Common myeloid progenitor, CD34-positive (primary cell): Measurements from ENCODE around the gene SLC2A4RG.

Experiments used
- CTCF ChIA-PET: fragments of 350-600 bp; sonication (Branson Sonifier 250); formaldehyde crosslinking; loops from one replicate; lab custom pipeline; 2021; ENCODE audit warnings: antibody characterized with exemption; lab: Charles Lee
- POLR2A ChIA-PET: fragments of 350-600 bp; sonication (Branson Sonifier 250); formaldehyde crosslinking; loops from one replicate; lab custom pipeline; 2021; ENCODE audit warnings: antibody characterized with exemption; lab: Charles Lee
- DNase-seq, 3 donors: peaks; one replicate each; pipeline versions ENCODE4 v3.0.0 to v3.0.0-alpha.2; 2013
- H3K27ac ChIP-seq, 2 experiments: 1 replicate in 1 of 2; 2 replicates in 1 of 2; pipeline ENCODE4 v1.7.0; 2013; ENCODE audit warnings: inconsistent platforms in 2 of 2, low read length in 2 of 2, mild to moderate bottlenecking in 2 of 2, low read depth in 1 of 2, moderate library complexity in 1 of 2; ENCODE audit not compliant: severe bottlenecking in 2 of 2, insufficient read depth in 1 of 2, poor library complexity in 1 of 2
- H3K27me3 ChIP-seq, 5 experiments: replicated peaks in 2 of 5; 1 replicate in 3 of 5; 2 replicates in 2 of 5; pipeline versions ENCODE4 v1.6.1 to v1.7.0; 2013; ENCODE audit warnings: low read length in 4 of 5, mild to moderate bottlenecking in 2 of 5, moderate library complexity in 2 of 5, inconsistent platforms in 1 of 5; ENCODE audit not compliant: insufficient read depth in 5 of 5, control insufficient read depth in 4 of 5
- H3K36me3 ChIP-seq, 4 experiments: 1 replicate in 2 of 4; 2 replicates in 2 of 4; pipeline versions ENCODE4 v1.6.1 to v1.7.0; 2013; ENCODE audit warnings: low read length in 3 of 4, control low read depth in 1 of 4, mild to moderate bottlenecking in 1 of 4; ENCODE audit not compliant: control insufficient read depth in 4 of 4, insufficient read depth in 4 of 4
- H3K4me1 ChIP-seq, 4 experiments: 1 replicate in 3 of 4; 2 replicates in 1 of 4; pipeline versions ENCODE4 v1.6.1 to v1.7.1; 2013; ENCODE audit warnings: low read length in 3 of 4, mild to moderate bottlenecking in 3 of 4, control low read depth in 1 of 4, inconsistent platforms in 1 of 4, moderate library complexity in 1 of 4; ENCODE audit not compliant: control insufficient read depth in 4 of 4, insufficient read depth in 4 of 4; ENCODE audit errors: control extremely low read depth in 1 of 4
- H3K4me3 ChIP-seq, 7 experiments: 1 replicate in 4 of 7; 2 replicates in 3 of 7; pipeline versions ENCODE4 v1.5.1 to v1.7.0; 2013; ENCODE audit warnings: mild to moderate bottlenecking in 7 of 7, low read length in 6 of 7, moderate library complexity in 6 of 7, inconsistent platforms in 2 of 7, low read depth in 2 of 7, control low read depth in 1 of 7; ENCODE audit not compliant: insufficient read depth in 4 of 7, control insufficient read depth in 1 of 7; ENCODE audit errors: extremely low read depth in 1 of 7
- H3K9me3 ChIP-seq, 5 experiments: 1 replicate in 4 of 5; 2 replicates in 1 of 5; pipeline versions ENCODE4 v1.6.1 to v1.7.1; 2013; ENCODE audit warnings: low read length in 4 of 5, mild to moderate bottlenecking in 2 of 5, inconsistent platforms in 1 of 5, low read depth in 1 of 5, moderate library complexity in 1 of 5; ENCODE audit not compliant: control insufficient read depth in 4 of 5, insufficient read depth in 2 of 5; ENCODE audit errors: control extremely low read depth in 1 of 5
- WGBS: methylation state at CpG from one replicate; pipeline ENCODE4 v1.1.5; 2013; ENCODE audit not compliant: insufficient coverage; 5-methylcytosine and 5-hydroxymethylcytosine counted together

The SLC2A4RG gene

DNA sequence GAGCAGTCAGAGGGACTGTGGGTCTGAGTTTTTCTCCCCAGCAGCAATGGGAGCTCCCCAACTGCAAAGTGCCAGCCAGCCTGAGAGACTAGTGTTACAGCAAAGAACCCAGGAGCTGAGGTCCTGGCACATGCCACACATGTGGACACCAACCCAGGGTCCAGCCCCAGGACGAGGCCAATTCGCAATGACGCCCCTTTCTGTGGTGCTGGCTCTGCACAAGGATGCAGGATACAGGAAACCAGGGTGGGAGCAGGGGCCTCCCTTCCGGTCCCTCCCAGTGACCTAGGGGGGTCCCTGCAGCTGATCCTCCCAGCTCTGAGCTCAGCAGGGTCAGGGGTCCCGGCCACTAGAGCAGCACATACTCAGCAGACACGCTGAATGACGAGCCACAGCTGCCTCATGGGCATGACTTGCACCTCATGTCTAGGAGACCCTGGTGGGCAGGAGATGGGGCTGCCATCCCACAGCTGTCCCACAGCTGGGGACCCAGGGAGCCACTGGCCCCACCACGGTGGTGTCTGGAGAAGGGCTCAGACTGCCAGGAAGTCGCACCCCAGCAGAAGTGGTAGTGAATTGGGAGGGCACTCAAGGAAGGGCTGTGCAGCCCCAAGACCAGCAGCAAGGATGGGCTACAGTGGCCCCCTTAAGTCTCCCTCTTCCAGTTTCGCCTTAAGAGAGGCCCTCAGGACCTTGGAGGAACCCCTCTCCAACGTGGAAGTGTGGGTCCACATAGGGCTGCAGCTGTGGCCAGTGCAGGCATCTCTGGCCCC, 35.4 kb upstream of the SLC2A4RG start:
- H3K27ac ChIP-seq, result no peak overlapping the region
- DNase-seq, result no peak
- H3K36me3 ChIP-seq, result peaks cover 5 to 36% (median 32%) of the 10 kb centered on the region in 4 experiments
- peaks cover 6 to 27% (median 24%) of the 10 kb centered on the region in 4 experiments for H3K4me1 ChIP-seq
- no peaks in the 10 kb centered on the region for H3K9me3 ChIP-seq
- 96% methylated on average over 11 of the region's 11 CpGs for WGBS
- POLR2A ChIA-PET, result no interaction called here
- H3K27me3 ChIP-seq, result no peaks in the 10 kb centered on the region
- CTCF ChIA-PET, result interaction anchor here (1.3 kb wide), 1 partner anchor 82 kb away, joined by 3 read pairs; no protein-coding TSS in a partner anchor
- H3K4me3 ChIP-seq, result no peak overlapping the region

DNA sequence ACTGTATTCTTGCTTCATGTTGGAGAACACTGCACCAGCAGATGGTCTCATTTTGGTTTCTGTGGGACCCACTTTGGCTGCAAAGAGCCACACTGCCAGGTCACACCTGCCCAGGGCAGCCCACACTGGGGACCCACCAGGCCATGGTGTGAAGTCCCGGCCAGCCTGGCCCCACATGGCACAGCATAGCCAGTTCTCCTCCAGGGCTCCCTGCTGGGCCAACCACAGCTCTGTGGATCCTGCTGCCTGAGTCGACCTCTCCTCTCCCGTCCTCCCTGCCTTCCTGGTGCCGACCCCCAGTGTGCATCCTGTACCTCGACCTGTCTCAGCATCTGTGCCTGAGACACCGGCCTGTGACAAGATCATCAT, 34.8 kb upstream of the SLC2A4RG start:
- ChIA-PET CTCF (interaction anchor here (1.3 kb wide), 1 partner anchor 81 kb away, joined by 3 read pairs; no protein-coding TSS in a partner anchor), POLR2A (no interaction called here)
- H3K36me3 ChIP-seq, result peaks cover 5 to 37% (median 34%) of the 10 kb centered on the region in 4 experiments
- 93% methylated on average over 6 of the region's 6 CpGs for WGBS
- H3K27me3 ChIP-seq, result no peaks in the 10 kb centered on the region
- H3K4me3 ChIP-seq, result no peak overlapping the region
- peaks cover 6 to 29% (median 24%) of the 10 kb centered on the region in 4 experiments for H3K4me1 ChIP-seq
- H3K27ac ChIP-seq, result no peak overlapping the region
- no peak for DNase-seq
- no peaks in the 10 kb centered on the region for H3K9me3 ChIP-seq

DNA sequence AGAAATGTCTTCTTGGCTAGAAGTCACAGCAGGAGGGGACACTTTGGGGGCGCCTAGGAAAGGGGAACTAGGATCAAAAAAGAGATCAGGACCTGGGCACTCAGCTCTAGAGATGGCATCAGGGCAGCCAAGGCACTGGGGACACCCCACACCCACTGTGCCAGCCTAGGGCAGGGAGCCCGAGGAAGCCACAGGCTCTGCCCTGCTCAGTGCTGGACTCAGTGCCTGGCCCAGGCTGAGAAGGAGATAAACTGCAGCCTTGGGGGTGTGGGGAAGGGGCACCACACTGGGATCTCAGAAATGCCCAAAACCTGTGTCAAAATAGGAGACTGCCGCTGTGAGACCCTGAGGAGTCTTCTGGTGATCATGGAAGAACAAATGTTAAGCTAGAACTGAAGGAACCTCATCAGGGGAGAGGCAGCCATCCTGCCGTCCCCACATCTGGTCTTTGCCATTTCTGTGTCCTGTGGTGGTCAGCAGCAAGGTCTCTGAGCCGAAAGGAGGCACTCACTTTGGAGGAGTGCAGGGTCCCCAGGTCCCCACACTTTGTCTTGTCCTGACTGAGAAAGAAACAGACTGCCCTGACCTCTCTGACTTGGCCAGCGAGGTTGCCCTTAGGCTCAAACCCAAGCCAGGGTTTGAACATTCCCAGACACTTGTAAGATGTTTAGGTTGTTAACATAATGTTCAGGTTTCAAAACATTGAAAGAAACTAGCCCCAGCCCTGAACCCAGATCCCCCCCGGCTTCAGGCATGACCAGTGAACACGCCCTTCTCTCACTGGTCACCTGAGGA, 34.1 kb upstream of the SLC2A4RG start:
- no peak for DNase-seq
- Histone ChIP-seq H3K4me1 (peaks cover 6 to 29% (median 24%) of the 10 kb centered on the region in 4 experiments), H3K36me3 (peaks cover 5 to 38% (median 31%) of the 10 kb centered on the region in 4 experiments), H3K27ac (peak overlapping the region in 1 of 2 experiments; percentile 77), H3K4me3 (no peak overlapping the region), H3K9me3 (no peaks in the 10 kb centered on the region), H3K27me3 (no peaks in the 10 kb centered on the region)
- 100% methylated on average over 7 of the region's 8 CpGs for WGBS
- ChIA-PET CTCF (interaction anchor here (0.7 to 1.8 kb wide), 6 partner anchors 22 to 191 kb away, joined by 3 to 5 read pairs (median 4); no protein-coding TSS in a partner anchor), POLR2A (interaction anchor here (0.6 to 0.9 kb wide), 2 partner anchors 8 to 21 kb away, joined by 3 to 8 read pairs; no protein-coding TSS in a partner anchor)

DNA sequence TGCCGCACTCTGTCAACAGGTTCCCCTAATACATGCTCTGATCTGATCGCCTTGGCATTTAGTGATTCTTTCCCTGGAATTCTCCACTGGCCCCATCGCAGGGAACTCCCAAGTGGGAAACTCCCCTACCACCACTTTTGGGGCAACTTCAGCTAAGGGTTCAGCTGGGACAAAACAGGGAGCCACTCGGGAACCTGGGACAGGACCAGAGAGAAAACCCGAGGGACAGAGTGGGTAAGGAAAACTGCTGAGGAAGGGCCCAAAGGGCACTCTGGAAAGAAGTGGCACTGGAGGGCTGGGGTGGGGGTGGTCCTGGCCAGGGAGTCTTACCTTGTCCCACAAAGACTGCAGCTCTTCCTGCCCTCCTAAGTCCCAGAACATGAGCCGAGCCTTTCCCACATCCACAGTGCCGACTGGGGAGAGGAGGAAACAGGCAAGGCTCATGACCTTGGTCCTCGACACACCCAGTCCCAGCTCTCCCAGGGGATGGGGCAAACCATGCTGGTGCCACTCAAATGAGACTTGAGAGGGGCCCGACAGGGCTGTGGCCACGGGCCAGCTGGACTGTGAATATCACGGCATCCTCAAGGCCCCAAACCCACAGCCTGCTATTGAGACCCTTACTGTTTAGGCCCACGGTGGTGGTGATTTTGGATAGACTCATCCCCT, 33.4 kb upstream of the SLC2A4RG start:
- DNase-seq, result no peak
- POLR2A ChIA-PET, result interaction anchor here (0.9 to 1.1 kb wide), 2 partner anchors 9 to 158 kb away, joined by 3 read pairs; no protein-coding TSS in a partner anchor
- CTCF ChIA-PET, result interaction anchor here (0.7 to 1.8 kb wide), 6 partner anchors 23 to 190 kb away, joined by 3 to 5 read pairs (median 4); no protein-coding TSS in a partner anchor
- H3K36me3 ChIP-seq, result peaks cover 5 to 46% (median 34%) of the 10 kb centered on the region in 4 experiments
- H3K4me3 ChIP-seq, result peak overlapping the region in 6 of 7 experiments; percentile 67 to 90 (median 84)
- WGBS, result 97% methylated on average over 11 of the region's 12 CpGs
- peak overlapping the region; percentile 12 to 77 for H3K27ac ChIP-seq
- no peaks in the 10 kb centered on the region for H3K9me3 ChIP-seq
- H3K27me3 ChIP-seq, result no peaks in the 10 kb centered on the region
- peaks cover 6 to 29% (median 24%) of the 10 kb centered on the region in 4 experiments for H3K4me1 ChIP-seq

- peak; percentile 26 to 58 (median 47) for DNase-seq
These were observed 32.6 kb upstream of the SLC2A4RG start for GRCh38 chr20:63706852-63707557.

More at GRCh38 chr20:63706852-63707557, 32.6 kb upstream of the SLC2A4RG start:
- ChIA-PET CTCF (interaction anchor here (0.8 to 2.9 kb wide), 8 partner anchors 8 to 158 kb away, joined by 3 to 8 read pairs (median 5); partner anchors contain the start of gene TPD52L2), POLR2A (interaction anchor here (0.8 to 1.1 kb wide), 3 partner anchors 10 to 157 kb away, joined by 3 read pairs; no protein-coding TSS in a partner anchor)
- Histone ChIP-seq H3K4me3 (peak overlapping the region; percentile 63 to 90 (median 81)), H3K27me3 (no peaks in the 10 kb centered on the region), H3K4me1 (peaks cover 6 to 29% (median 24%) of the 10 kb centered on the region in 4 experiments), H3K27ac (peak overlapping the region; percentile 40 to 77), H3K9me3 (peaks cover 0 to under 1% (median 0%) of the 10 kb centered on the region in 5 experiments), H3K36me3 (peaks cover 9 to 52% (median 37%) of the 10 kb centered on the region in 4 experiments)
- WGBS, result 6% methylated on average over 55 of the region's 56 CpGs
